Measurements from ENCODE around the gene CNBP.

DNA sequence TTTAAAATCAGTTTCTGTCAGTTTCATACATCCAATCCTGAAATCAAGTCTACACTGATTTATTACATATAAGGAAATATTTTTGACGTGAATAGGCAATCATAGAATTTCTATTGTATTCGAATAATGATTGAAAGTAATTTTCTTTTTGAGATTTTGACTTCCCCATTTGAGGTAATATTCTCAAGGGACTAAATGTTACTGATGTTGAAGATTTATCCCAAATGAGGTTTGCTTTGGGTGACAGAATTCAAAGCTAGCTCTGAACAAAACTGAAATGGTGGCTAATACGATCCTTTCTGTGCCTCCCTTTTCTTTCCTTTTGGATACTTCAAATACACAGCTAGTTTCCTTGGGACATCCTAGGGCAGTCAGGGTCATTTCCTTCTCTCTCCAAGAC is 12.9 kb upstream of the CNBP start:
- TF ChIP-seq, protein P1, sequence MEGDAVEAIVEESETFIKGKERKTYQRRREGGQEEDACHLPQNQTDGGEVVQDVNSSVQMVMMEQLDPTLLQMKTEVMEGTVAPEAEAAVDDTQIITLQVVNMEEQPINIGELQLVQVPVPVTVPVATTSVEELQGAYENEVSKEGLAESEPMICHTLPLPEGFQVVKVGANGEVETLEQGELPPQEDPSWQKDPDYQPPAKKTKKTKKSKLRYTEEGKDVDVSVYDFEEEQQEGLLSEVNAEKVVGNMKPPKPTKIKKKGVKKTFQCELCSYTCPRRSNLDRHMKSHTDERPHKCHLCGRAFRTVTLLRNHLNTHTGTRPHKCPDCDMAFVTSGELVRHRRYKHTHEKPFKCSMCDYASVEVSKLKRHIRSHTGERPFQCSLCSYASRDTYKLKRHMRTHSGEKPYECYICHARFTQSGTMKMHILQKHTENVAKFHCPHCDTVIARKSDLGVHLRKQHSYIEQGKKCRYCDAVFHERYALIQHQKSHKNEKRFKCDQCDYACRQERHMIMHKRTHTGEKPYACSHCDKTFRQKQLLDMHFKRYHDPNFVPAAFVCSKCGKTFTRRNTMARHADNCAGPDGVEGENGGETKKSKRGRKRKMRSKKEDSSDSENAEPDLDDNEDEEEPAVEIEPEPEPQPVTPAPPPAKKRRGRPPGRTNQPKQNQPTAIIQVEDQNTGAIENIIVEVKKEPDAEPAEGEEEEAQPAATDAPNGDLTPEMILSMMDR (IDR thresholded peaks at IDR 0.05 in 4 of 5, conservative IDR thresholded peaks at IDR 0.05 in 1 of 5): no peak
- no peak for TF ChIP-seq POLR2A (IDR thresholded peaks at IDR 0.05)
